Activated CD4-positive, alpha-beta T cell treated with anti-CD3 and anti-CD28 coated beads for 36 hours (primary cell): ENCODE measurements around the gene HS3ST3A1. TPM values are rescaled to one million over a fixed set of nuclear protein-coding genes. Genes with fewer than 3 reads are reported as not detected.
"Not testable (repeated sequence)": the region's sequence is repeated elsewhere in the genome, so short reads cannot be mapped to it uniquely, and the experiment has no call there.

Experiments used
- ATAC-seq: fragments of 200-7000 bp; cut with Tn5 transposase; one replicate; pipeline ENCODE4 v1.10.0; 2021; ENCODE audit warnings: mild to moderate bottlenecking, moderate library complexity
- CTCF ChIA-PET: fragments of 350-600 bp; sonication (Branson Sonifier 250); formaldehyde crosslinking; loops from one replicate; lab custom pipeline; 2021; ENCODE audit warnings: antibody characterized with exemption; lab: Charles Lee
- POLR2A ChIA-PET: fragments of 350-600 bp; sonication (Branson Sonifier 250); formaldehyde crosslinking; loops from one replicate; lab custom pipeline; 2021; ENCODE audit warnings: antibody characterized with exemption, inconsistent platforms; lab: Charles Lee
- DNase-seq: peaks from one replicate; pipeline ENCODE4 v3.0.0-alpha.2; 2020
- H3K27ac Mint-ChIP-seq: one replicate; pipeline ENCODE4 v1.8.0; 2021; ENCODE audit warnings: mixed read lengths
- H3K27me3 Mint-ChIP-seq: one replicate; pipeline ENCODE4 v1.8.0; 2021; ENCODE audit warnings: mixed read lengths
- H3K36me3 Mint-ChIP-seq: one replicate; pipeline ENCODE4 v1.8.0; 2021; ENCODE audit warnings: low read depth, mixed read lengths
- H3K4me1 Mint-ChIP-seq: one replicate; pipeline ENCODE4 v1.8.0; 2021; ENCODE audit warnings: mixed read lengths
- H3K4me3 Mint-ChIP-seq: one replicate; pipeline ENCODE4 v1.8.0; 2021; ENCODE audit warnings: mild to moderate bottlenecking, moderate library complexity, mixed read lengths
- H3K9me3 Mint-ChIP-seq: one replicate; pipeline ENCODE4 v1.8.0; 2021; ENCODE audit warnings: low read depth, mixed read lengths
- intact Hi-C, 2 experiments: fragments of 100-400 bp; cut with DNase I in 1 of 2; cut with micrococcal nuclease in 1 of 2; formaldehyde crosslinking; loops; one replicate each; pipeline versions ENCODE4 v1.14.2 to v1.15.1; 2022 to 2024; cut with DNase I, micrococcal nuclease
- total RNA-seq, 2 experiments: library from RNA; stranded (reverse); gene quantifications; one replicate each; pipeline ENCODE4 v1.2.3, GENCODE V29; 2021

Gene HS3ST3A1
- total RNA-seq, 2 experiments from 2014 or later: 0.27 to 0.56 TPM

DNA sequence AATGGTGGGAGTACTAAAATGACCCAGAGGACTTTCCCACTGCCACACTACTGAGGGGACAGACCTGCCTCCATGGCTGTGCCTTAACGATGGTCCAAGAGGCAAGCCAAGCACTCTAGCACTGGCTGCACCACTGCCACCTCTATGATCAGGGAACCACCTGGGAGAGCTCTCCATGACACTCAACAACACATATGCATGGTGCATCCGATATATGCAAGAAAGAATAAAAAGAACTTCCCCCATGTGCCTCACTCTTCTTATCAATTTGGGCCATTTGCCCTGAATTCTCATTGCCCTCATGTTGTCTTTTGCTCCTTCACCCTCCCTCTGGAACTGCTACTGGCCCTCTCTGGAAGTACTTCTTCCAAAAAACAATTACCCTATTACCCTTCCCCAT is 99.5 kb downstream of the HS3ST3A1 start:
- H3K36me3 Mint-ChIP-seq: no peaks in the 10 kb centered on the region
- CTCF ChIA-PET: no interaction called here
- POLR2A ChIA-PET: no interaction called here
- intact Hi-C loops: no loop called here
- ATAC-seq (no peak), DNase-seq (no peak)
- H3K4me3 Mint-ChIP-seq: no peak overlapping the region
- no peak overlapping the region for H3K27ac Mint-ChIP-seq
- H3K9me3 Mint-ChIP-seq: no peaks in the 10 kb centered on the region
- H3K27me3 Mint-ChIP-seq: no peaks in the 10 kb centered on the region
- H3K4me1 Mint-ChIP-seq: no peaks in the 10 kb centered on the region

DNA sequence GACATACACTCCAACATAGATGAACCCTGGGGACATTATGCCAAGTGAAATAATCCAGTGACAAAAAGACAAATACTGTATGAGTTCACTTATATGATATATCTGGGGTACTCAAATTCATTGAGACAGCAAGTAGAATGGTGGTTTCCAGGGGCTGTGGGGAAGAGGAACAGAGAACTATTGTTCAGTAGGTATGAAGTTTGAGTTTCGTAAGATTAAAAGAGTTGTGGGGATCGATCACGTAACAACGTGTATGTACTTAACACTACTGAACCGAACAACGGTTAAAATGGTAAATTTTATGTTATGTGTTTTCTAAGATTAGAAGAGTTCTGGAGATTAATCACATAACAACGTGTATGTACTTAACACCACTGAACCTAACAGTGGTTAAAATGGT is 100.8 kb downstream of the HS3ST3A1 start:
- POLR2A ChIA-PET: no interaction called here
- intact Hi-C loops: no loop called here
- H3K4me1 Mint-ChIP-seq: no peaks in the 10 kb centered on the region
- CTCF ChIA-PET: interaction anchor here (0.6 kb wide), 1 partner anchor 806 kb away, joined by 3 read pairs; no protein-coding TSS in a partner anchor
- H3K27me3 Mint-ChIP-seq: no peaks in the 10 kb centered on the region
- H3K4me3 Mint-ChIP-seq: no peak overlapping the region
- H3K36me3 Mint-ChIP-seq: no peaks in the 10 kb centered on the region
- DNase-seq (no peak), ATAC-seq (no peak)
- H3K27ac Mint-ChIP-seq: no peak overlapping the region
- H3K9me3 Mint-ChIP-seq: no peaks in the 10 kb centered on the region

DNA sequence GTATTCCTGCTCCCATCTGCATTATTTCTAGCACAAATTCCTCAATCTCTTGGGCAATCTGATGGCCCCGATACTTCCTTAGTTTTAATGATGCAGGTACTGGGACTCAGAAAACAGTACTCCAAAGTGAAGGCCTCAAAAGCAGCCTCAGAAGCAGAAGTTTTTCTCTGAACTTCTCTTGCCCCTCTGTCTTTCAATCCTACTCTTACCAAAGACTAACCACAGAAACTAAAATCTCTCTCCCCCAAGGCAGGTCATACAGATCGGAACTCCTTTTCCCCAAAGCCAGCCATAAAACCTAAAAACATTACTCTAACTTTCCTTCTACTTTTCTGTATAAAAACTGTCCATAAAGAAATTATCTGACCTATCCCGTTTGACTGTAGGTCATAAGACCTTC is 103.5 kb downstream of the HS3ST3A1 start:
- Mint-ChIP-seq H3K4me1 (no peaks in the 10 kb centered on the region), H3K9me3 (no peaks in the 10 kb centered on the region), H3K4me3 (no peak overlapping the region), H3K27me3 (no peaks in the 10 kb centered on the region), H3K36me3 (no peaks in the 10 kb centered on the region), H3K27ac (no peak overlapping the region)
- DNase-seq (no peak), ATAC-seq (no peak)
- CTCF ChIA-PET: no interaction called here
- intact Hi-C loops: no loop called here
- POLR2A ChIA-PET: no interaction called here

DNA sequence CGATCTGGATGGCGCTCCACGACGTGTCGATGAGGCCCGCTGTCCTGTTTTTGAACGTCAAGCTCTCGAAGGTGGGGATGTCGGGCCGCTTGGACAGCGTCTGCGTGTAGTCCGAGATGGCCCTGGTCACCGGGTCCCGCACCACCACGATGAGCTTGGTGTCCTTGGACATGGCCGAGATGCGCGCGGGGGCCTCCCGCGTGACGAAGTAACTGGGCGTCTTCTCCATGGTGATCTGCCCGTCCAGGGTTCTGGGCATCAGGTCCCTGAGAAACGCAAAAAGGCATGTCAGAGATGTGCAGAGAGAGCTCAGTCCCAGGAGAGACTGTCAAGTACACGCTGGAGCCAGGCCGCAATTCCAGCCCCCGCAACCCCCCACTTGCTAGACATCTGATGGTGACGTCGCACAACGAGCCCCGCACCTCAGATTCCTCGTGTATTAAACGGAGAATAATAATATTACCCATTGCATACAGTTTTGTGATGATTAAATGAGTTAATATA is 105.1 kb downstream of the HS3ST3A1 start:
- DNase-seq, ATAC-seq, H3K9me3 Mint-ChIP-seq, POLR2A ChIA-PET, H3K36me3 Mint-ChIP-seq, H3K4me1 Mint-ChIP-seq, H3K4me3 Mint-ChIP-seq, intact Hi-C loops, H3K27me3 Mint-ChIP-seq, H3K27ac Mint-ChIP-seq, CTCF ChIA-PET: not testable (repeated sequence)

DNA sequence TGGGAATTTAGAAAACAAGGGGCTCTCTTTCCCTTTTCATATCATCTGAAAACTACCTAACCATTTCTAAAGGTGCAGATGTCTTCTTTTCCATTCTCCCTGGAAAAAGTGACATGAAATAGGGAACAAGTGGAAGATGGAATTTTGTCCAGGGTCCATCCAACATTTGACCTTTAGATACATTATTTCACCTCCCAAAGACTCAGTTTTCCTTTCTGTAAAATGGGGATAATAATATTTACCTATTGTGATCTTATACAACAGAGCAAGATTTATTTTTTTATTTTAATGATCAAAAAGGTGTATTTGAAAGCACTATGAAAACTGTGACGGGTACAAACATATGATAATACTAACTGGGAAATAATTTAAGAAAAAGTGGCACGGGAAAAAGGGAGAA is 106.3 kb downstream of the HS3ST3A1 start:
- POLR2A ChIA-PET: no interaction called here
- CTCF ChIA-PET: no interaction called here
- Mint-ChIP-seq H3K27ac (no peak overlapping the region), H3K4me1 (no peaks in the 10 kb centered on the region), H3K27me3 (no peaks in the 10 kb centered on the region), H3K9me3 (no peaks in the 10 kb centered on the region), H3K4me3 (no peak overlapping the region), H3K36me3 (no peaks in the 10 kb centered on the region)
- intact Hi-C loops: no loop called here
- DNase-seq: no peak
- no peak for ATAC-seq

DNA sequence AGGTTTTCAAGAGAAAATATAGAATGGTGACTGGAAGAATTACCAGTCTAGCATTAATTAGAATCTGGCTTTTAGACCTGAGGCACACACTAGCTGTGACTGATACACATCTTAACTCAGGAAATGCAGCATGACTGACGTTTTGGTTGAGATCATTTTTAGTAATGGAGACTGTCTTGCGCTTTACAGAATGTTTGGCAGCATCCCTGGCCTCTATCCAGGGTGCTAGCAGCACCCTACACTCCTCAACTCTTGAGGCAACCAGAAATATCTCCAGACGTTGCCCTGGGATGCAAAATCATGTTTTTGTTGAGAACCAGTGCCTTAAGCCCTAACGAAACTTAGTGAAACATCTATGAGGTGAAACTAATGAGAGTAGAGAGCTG is 109.0 kb downstream of the HS3ST3A1 start:
- Mint-ChIP-seq H3K27ac (no peak overlapping the region), H3K36me3 (no peaks in the 10 kb centered on the region), H3K27me3 (peaks cover 6% of the 10 kb centered on the region), H3K9me3 (no peaks in the 10 kb centered on the region), H3K4me1 (no peaks in the 10 kb centered on the region), H3K4me3 (no peak overlapping the region)
- ChIA-PET CTCF (no interaction called here), POLR2A (no interaction called here)
- DNase-seq: no peak
- intact Hi-C loops: no loop called here
- no peak for ATAC-seq

DNA sequence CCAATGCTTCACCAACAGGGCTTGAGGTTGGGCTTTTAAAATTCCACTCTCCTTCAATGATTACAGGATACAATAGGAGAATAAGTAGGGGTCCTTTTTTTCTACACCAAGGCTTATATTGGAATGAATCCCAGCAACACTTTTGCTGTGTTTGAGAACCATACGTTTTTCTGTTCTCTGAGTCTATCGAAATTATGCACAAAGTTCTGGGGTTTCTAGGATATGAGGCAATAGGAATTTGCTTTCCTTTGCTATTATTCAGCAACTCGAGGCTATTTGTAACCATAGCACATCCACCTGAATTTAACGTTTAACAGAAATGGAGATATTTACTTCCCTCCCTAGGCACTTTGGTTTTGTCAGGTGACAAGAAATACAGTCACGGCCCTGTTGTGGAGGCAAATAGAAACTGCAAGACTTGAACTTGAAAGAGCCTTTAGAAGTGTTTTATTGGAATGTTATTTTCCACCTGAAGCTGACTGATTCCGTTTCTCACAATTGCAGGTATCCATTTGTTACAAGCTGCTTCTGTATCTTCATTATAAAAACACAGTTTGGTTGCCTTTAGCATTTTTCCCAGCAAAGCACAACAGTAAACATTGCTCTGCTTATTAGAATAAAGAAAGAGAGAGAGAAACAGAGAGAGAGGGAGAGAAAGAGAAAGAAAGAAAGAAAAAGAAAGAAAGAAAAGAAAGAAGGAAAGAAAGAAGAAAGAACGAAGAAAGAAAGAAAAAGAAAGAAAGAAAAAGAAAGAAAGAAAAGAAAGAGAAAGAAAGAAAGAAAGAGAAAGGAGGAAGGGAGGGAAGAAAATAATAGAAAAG is 109.6 kb downstream of the HS3ST3A1 start:
- no peak overlapping the region for H3K4me3 Mint-ChIP-seq
- H3K9me3 Mint-ChIP-seq: no peaks in the 10 kb centered on the region
- ChIA-PET POLR2A (no interaction called here), CTCF (no interaction called here)
- H3K4me1 Mint-ChIP-seq: no peaks in the 10 kb centered on the region
- no peaks in the 10 kb centered on the region for H3K36me3 Mint-ChIP-seq
- peaks cover 6% of the 10 kb centered on the region for H3K27me3 Mint-ChIP-seq
- DNase-seq: no peak
- intact Hi-C loops: no loop called here
- no peak overlapping the region for H3K27ac Mint-ChIP-seq
- no peak for ATAC-seq

DNA sequence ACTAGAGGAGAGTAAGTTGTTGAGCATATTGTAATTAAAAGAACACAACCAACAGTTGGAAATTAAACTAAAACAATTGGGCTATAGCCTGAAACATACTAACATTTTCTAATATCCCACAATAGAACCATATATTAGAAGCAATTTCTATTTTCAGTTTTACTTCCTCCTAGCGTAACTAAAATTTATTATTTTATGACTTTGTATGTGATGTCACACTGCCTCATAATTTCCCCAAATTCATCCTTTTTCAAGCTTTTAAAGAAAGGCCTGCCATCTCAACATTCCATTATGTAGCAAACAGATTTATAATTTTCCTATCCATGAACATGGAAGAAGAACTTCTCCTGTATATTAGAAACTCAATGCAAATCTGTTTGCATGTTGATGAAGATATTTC is 110.2 kb downstream of the HS3ST3A1 start:
- Mint-ChIP-seq H3K36me3 (no peaks in the 10 kb centered on the region), H3K27ac (no peak overlapping the region), H3K4me1 (no peaks in the 10 kb centered on the region), H3K4me3 (no peak overlapping the region), H3K9me3 (no peaks in the 10 kb centered on the region), H3K27me3 (peaks cover 6% of the 10 kb centered on the region)
- intact Hi-C loops: no loop called here
- DNase-seq: no peak
- POLR2A ChIA-PET: no interaction called here
- ATAC-seq: no peak
- CTCF ChIA-PET: no interaction called here

DNA sequence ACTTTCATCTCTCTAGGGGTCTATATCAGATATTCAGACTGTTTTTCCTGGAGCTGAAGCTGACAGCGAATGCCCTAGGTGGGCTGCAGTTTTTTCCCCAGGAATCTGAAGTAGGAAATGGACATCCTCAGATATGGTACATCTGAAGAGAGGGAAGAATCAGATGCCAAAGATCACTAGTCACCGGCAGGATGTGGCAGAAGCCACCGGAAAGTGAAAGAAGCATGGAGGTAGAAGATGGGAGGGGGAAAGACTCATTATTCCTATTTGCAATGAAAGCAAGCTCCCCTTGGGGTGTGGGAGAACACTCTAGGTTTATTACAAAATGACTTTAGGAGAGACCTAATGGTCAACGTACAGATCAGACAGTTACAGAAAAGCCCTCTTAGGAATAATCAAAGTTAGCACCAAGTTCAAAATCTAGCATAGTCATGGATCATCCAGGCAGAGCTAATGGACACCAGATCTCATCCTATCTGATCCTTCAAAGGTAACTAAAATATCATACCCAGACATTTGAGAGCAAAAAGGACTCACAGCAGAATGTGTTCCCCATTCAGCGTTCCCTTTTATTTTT is 110.7 kb downstream of the HS3ST3A1 start:
- POLR2A ChIA-PET: no interaction called here
- ATAC-seq (no peak), DNase-seq (no peak)
- intact Hi-C loops: no loop called here
- CTCF ChIA-PET: no interaction called here
- Mint-ChIP-seq H3K4me3 (no peak overlapping the region), H3K9me3 (no peaks in the 10 kb centered on the region), H3K27me3 (peaks cover 6% of the 10 kb centered on the region), H3K36me3 (no peaks in the 10 kb centered on the region), H3K27ac (no peak overlapping the region), H3K4me1 (no peaks in the 10 kb centered on the region)

DNA sequence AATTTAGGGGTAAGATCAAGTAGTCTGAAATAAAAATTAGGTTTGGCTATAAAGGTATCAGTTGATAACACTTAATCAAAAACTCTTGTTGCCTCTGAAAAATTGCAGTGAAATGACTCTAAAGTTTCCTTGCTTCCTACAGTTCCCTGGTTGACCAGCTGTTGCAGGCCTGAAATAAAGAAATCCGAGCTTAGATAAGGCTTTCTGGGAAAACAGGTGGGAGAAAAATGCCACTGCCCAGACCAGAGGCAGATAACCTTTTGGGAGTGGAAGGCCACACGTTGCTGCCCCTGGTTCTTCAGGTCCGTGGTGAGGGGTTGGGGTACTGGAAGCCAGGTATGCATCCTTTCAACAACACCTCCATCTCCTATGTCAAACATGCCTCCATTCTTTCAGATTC is 111.3 kb downstream of the HS3ST3A1 start:
- H3K9me3 Mint-ChIP-seq: no peaks in the 10 kb centered on the region
- no peak for ATAC-seq
- no peaks in the 10 kb centered on the region for H3K36me3 Mint-ChIP-seq
- H3K4me1 Mint-ChIP-seq: no peaks in the 10 kb centered on the region
- DNase-seq: no peak
- ChIA-PET POLR2A (no interaction called here), CTCF (no interaction called here)
- intact Hi-C loops: no loop called here
- H3K4me3 Mint-ChIP-seq: no peak overlapping the region
- H3K27ac Mint-ChIP-seq: no peak overlapping the region
- peaks cover 6% of the 10 kb centered on the region for H3K27me3 Mint-ChIP-seq

DNA sequence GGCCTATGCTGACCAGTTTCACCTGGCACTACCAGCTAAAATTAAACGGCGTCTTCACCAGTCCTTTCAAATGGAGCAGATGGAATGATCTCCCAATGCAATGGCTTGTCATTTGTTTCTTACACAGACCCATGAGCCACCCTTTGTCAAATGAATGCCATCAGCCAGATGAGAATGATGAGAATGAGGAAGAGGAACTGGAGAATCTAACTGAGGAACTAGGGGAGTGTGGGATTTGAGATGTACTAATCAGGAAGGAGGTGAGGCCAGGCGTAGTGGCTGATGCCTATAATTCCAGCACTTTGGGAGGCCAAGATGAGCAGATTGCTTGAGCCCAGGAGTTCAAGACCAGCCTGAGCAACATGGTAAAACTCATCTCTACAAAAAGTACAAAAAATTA is 116.4 kb downstream of the HS3ST3A1 start:
- peaks cover 9% of the 10 kb centered on the region for H3K27me3 Mint-ChIP-seq
- ChIA-PET POLR2A (no interaction called here), CTCF (no interaction called here)
- no peak for ATAC-seq
- intact Hi-C loops: no loop called here
- no peak for DNase-seq
- H3K4me1 Mint-ChIP-seq: no peaks in the 10 kb centered on the region
- H3K36me3 Mint-ChIP-seq: no peaks in the 10 kb centered on the region
- peaks cover 17% of the 10 kb centered on the region for H3K9me3 Mint-ChIP-seq
- no peak overlapping the region for H3K27ac Mint-ChIP-seq
- no peak overlapping the region for H3K4me3 Mint-ChIP-seq

DNA sequence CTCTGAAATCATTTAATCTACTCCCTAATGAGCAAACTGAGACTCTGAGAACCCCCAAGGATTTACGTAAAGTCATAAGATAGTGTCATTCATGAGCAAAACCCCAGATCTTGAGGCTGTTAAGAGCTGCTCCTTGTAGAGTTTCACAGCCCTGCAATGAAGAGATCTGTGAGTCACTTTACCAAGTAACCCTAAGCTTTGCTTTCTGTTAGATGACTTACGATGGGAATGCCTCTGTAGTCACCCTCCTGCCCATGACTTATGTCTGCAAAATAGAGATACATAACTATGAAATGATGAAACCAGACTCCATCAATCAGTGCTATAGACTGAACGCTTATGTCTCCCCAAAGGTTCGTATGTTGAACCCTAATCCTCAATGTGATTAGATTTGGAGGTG is 117.7 kb downstream of the HS3ST3A1 start:
- Mint-ChIP-seq H3K27ac (no peak overlapping the region), H3K4me3 (no peak overlapping the region), H3K27me3 (peaks cover 5% of the 10 kb centered on the region), H3K4me1 (no peaks in the 10 kb centered on the region), H3K9me3 (peaks cover 24% of the 10 kb centered on the region), H3K36me3 (no peaks in the 10 kb centered on the region)
- POLR2A ChIA-PET: no interaction called here
- CTCF ChIA-PET: interaction anchor here (1.3 kb wide), 1 partner anchor 147 kb away, joined by 3 read pairs; no protein-coding TSS in a partner anchor
- no peak for ATAC-seq
- DNase-seq: no peak
- intact Hi-C loops: no loop called here
